ENCODE data around the gene MSH2.

The MSH2 gene

DNA sequence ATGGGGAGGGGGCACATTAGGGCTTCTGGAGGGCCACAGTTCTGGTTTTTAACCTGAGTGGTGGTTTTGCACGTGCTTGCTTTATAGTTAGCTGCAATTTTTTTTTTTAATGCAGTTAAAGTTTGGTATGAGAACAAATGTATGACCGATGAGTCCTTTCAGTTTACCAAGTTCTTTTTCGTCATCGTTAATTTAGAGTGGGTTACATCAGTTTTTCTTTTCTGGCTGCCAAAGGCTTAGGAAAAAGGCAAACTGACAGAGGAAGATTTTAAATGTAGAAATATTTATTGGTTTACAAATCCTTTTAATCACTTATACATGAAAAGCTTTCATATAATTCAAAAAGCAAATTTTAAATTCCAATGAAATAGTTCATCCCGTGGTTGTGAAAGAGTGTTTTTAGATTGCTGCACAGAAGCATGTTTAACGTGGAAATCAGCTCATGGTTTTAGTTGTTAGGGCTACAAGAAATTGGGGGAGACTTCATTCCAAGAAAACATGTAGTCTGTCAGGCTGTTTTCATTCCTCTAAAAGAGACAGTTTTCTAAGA, 82.9 kb downstream of the MSH2 start:
- H3K27ac ChIP-seq = no peak overlapping the region
- TF ChIP-seq, protein P1, sequence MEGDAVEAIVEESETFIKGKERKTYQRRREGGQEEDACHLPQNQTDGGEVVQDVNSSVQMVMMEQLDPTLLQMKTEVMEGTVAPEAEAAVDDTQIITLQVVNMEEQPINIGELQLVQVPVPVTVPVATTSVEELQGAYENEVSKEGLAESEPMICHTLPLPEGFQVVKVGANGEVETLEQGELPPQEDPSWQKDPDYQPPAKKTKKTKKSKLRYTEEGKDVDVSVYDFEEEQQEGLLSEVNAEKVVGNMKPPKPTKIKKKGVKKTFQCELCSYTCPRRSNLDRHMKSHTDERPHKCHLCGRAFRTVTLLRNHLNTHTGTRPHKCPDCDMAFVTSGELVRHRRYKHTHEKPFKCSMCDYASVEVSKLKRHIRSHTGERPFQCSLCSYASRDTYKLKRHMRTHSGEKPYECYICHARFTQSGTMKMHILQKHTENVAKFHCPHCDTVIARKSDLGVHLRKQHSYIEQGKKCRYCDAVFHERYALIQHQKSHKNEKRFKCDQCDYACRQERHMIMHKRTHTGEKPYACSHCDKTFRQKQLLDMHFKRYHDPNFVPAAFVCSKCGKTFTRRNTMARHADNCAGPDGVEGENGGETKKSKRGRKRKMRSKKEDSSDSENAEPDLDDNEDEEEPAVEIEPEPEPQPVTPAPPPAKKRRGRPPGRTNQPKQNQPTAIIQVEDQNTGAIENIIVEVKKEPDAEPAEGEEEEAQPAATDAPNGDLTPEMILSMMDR (conservative IDR thresholded peaks at IDR 0.05) = no peak

DNA sequence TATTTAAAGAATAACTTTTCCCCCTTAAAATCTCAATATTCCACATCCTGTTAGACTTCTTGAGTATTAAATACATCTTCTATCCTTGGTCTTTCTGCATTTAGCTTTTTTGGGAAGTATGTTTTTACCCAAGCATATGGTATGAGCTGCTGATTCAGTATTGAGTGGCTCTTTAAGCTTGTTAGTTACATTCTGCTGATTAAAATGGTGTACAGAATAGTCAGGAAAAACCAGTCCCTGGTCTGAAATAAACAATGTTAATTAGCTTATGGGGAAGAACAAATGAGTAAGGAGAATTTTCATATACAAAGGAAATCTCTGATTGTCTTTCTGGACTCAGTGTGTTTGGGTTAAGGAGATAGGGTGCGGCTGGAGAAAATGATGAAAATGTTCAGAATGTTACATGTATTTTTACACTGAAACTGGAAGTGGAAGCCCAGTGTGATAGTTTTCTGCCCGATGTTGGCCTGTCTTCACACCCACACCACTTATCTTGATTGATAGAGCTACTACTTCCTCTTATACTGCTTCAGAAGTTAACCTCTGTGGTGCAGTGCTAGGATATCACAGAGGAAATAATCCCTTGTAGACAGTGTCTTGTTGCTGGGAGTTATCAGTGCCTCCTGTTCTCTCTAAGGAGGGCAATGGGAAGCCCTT, 84.0 kb downstream of the MSH2 start:
- TF ChIP-seq, protein P1 (conservative IDR thresholded peaks at IDR 0.05) = no peak
- no peak overlapping the region for H3K27ac ChIP-seq

DNA sequence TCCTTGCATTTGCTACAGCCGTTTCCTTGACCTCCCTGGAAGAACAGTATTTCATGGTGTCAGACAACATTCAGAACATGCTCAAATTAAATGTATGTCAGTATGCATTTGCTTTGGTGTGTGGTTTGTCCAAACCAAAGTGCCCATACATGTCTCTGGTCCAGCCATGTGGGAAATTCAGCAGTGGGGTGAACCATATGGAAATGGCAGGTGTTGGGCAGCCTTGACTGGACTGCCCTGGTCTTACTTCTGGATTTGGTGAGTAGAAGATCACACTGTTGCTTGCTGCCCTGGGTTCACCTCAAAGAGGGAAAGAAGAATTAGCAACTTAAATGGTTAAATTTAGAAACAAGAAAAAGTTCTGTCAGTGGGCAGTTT, 84.5 kb downstream of the MSH2 start:
- H3K27ac ChIP-seq = no peak overlapping the region

DNA sequence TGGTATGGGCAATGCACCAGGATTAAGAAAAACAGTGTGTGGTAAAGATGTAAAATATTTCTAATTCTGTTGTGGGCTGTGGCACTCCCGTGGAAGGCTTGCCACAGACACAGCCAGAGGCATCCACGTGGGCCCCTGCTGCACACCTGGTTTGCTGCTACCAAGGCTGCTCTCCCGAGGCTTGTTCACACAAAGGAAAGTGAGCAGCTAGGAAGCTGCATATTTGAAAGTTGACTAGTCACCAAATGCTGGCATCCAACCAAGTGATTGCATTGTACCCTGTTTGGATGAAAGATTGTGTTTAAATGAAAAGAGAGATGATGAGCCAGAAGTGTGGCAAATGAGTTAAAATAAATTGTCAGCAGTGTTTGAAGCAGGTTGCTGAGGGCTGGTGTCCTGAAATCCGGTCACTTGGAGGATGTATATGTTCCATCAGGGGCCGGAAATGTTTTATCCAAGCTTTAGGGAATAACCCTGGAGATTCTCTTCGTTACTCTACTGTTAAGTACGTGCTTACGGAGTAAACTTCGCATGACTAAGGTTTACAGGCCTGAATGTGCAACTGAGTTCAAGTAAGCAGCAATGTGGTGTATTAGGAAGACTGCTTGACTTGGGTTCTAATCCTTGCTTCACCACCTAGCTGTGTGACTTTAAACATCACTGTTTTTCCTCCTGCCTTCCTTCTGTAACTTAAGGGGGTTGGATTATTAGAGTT, 86.1 kb downstream of the MSH2 start:
- no peak overlapping the region for H3K27ac ChIP-seq
- TF ChIP-seq, protein P1 (conservative IDR thresholded peaks at IDR 0.05) = no peak

More for the DNA sequence above, 84.5 kb downstream of the MSH2 start:
- TF ChIP-seq, protein P1 (conservative IDR thresholded peaks at IDR 0.05) = no peak

DNA sequence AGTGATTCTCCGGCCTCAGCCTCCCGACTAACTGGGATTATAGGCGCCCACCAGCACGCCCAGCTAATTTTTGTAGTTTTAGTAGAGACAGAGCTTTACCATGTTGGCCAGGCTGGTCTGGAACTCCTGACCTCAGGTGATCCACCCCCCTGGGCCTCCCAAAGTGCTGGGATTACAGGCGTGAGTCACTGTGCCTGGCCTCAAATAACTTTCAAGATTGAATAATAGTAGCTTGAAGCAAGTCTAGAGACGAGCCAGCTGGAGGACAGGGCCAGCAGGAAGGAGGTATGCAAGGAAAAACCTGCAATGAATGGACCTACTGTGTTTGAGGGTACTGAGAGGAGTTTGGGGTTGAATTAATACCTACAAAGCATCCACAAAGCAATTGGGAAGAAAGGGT, 87.5 kb downstream of the MSH2 start:
- TF ChIP-seq, protein P1 (conservative IDR thresholded peaks at IDR 0.05) = no peak
- H3K27ac ChIP-seq = no peak overlapping the region

DNA sequence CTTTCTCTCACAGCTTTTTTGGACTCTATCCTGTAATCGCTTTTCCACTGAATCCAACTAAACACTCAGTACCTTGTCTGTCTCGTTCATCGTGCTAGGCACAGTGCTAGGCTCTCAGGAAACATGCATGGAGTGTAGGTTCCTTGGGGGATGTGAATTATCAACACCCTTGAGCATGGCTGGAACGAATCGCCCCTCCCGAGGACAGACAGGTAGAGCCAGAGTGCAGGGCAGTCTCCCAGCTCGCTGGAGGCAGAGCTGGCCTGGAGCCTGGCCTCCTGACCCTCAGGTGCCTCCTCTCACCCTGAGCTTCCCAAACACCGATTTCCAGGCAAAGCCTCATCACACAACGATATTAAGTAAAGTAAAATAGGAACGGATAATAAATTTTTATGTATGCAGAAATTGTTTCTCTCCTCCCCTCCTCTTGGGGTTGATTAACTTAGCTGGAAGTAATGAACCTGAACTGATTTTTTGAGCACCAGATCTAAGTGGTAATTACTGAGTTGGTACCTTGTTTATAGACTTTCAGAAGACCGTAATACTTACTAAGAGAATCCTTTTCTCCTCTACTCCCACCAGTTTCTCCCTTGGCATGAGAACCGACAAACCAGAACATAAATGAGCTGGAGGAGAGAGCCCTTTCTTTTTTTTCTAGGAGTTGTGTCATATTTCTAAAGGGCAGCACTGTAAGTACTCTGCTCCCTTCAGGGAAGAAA, 90.5 kb downstream of the MSH2 start:
- TF ChIP-seq, protein P1 (conservative IDR thresholded peaks at IDR 0.05) = no peak
- no peak overlapping the region for H3K27ac ChIP-seq

Data from VCaP (cell line).